Measurements from ENCODE around the gene ERC2.
A peak's percentile ranks its signal among the peaks of the same experiment; 100 is the strongest.
"Not testable (repeated sequence)": the region's sequence is repeated elsewhere in the genome, so short reads cannot be mapped to it uniquely, and the experiment has no call there.

ERC2 gene

GRCh38 chr3:56309465-56309864, 158.8 kb downstream of the ERC2 start:
- DNase-seq (ENCODE audit: low spot score) = no peak

DNA sequence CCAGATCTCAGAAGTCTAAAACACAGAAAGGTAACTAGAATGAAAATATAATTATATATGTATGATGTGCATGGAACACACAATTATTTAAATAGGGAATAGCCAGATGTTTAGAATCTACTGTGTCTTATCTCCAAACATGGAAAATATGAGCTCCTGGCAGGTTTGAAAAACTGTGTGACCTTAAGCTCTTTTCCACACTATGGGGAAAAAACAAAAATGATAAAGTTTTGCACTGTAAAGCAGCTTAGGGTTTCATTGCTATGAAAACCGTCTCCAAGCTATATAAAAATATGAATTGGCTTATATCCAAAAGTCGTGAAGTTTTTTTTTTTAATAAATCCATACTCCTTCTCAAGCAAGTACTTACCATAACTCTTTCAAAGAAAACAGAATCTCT, 159.8 kb downstream of the ERC2 start:
- DNase-seq (ENCODE audit: low spot score) = no peak

DNA sequence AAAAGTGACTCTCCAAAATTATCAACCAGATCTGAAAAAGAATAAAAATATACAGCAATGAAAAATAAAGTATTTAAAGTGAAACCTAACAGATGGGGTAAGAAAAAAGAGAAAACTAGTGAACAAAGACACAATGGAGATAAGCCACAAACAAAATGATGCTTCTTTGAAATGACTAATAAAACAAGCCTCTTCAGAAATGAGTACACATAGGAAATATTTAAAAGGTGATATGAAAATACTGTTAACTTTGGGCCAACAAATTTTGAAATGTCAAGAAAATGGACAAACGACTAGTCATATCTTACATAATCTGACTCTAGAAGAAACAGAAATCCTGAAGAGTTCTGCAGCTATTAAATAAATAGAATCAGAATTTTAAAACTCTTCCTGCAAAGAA, 164.2 kb downstream of the ERC2 start:
- DNase-seq (ENCODE audit: low spot score) = no peak

DNA sequence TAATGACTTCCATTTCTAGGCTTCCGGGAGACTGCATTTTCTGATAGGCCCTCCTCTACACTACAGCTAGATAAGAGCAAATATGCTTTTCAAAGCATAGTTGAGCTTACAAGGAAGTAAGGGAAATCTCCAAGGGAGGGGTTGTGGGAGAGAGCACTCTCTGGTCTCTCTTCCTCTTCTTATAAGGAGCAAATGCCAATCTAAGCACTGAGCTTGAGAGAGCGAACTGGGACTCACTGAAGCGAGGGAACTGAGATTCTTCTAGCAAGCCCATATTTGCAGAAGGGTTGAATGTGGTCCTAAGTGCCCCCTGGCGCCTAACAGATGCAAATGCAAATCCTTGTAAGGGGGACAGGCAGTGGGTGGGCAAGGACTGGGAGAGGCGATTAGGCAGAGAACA, 164.8 kb downstream of the ERC2 start:
- DNase-seq (ENCODE audit: low spot score) = peak; percentile 64

- DNase-seq (ENCODE audit: low spot score) = peak; percentile 26
These were observed 165.8 kb downstream of the ERC2 start for GRCh38 chr3:56302417-56302816.

GRCh38 chr3:56297281-56297840, 170.9 kb downstream of the ERC2 start:
- no peak for DNase-seq (ENCODE audit: low spot score)

- no peak for DNase-seq (ENCODE audit: low spot score)
These were observed 171.9 kb downstream of the ERC2 start for GRCh38 chr3:56296361-56296760.

DNA sequence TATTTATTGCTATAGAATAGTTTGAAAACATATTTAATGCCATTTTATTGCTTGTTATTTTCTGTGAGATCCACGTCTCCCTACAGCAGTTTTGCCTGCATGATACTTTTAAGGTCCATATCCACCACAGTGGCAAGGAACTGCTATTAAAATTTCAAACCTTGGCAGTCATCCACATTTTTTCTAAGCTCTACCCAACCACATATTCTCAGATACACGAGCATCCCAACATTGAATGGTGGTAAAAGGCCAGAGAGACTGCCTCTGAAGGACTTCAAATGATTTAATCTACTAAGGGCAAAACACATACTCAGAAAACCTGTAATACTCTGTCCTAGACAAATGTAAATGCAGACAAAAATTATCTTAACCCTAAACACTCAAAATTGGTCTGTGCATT, 173.1 kb downstream of the ERC2 start:
- DNase-seq (ENCODE audit: low spot score) = no peak

DNA sequence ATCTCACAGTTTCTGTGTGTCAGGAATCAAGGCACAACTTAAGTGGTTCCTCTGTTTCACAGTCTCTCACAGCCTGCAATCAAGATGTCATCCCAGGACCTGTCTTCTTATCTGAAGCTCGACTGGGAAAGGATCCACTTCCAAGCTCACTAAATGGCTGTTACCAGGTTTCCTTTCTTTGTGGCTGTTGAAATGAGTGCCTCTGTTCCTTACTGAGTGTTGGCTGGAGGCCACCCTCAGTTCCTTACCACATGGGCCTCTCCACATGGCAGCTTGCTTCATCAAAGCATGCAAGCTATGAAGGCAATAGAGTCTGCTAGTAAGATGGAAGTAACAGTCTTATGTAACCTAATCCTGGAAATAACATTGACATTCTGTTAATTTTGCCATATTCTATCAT, 174.0 kb downstream of the ERC2 start:
- DNase-seq (ENCODE audit: low spot score) = peak; percentile 37

DNA sequence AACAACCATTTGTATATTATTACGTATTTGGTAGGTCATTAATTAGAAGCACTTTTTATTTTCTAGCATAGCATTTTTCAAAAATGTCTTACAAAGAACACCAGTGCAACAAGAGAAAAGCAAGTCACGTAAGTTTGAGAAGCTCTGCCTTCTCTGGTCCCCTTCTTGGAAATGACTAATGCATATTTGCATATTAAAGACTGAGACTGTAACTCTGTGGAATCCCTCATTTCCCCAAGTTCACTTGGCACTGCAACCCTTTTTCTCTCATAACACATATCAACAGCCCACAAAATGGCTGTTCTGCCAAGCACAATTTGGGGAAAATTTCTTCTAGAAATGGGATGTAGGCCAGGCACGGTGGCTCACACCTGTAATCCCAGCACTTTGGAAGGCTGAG, 176.3 kb downstream of the ERC2 start:
- DNase-seq (ENCODE audit: low spot score) = no peak

GRCh38 chr3:56291244-56291680, 177.0 kb downstream of the ERC2 start:
- no peak for DNase-seq (ENCODE audit: low spot score)

- DNase-seq (ENCODE audit: low spot score) = no peak
These were observed 177.9 kb downstream of the ERC2 start for GRCh38 chr3:56290374-56290773.

DNA sequence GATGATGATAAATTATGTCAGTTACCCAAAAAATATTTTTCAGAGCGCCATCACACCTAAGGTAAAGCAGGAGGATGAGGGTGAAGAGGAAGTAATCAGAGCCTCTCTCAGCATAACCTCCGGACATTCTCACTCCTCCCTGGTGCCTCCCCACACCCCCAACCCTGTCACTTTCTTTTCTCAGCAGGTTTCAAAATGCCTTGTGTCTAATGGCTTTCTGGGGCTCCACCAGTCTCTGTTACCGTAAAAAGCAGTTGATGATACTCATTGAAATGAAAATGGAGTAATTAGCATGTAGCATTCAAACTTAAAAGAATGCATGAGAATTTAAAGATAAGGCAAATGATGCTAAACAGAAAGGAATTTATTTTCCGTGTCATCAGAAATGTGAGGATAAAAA, 180.0 kb downstream of the ERC2 start:
- DNase-seq (ENCODE audit: low spot score) = no peak

- DNase-seq (ENCODE audit: low spot score) = no peak
These were observed 185.9 kb downstream of the ERC2 start for GRCh38 chr3:56282341-56282740.

DNA sequence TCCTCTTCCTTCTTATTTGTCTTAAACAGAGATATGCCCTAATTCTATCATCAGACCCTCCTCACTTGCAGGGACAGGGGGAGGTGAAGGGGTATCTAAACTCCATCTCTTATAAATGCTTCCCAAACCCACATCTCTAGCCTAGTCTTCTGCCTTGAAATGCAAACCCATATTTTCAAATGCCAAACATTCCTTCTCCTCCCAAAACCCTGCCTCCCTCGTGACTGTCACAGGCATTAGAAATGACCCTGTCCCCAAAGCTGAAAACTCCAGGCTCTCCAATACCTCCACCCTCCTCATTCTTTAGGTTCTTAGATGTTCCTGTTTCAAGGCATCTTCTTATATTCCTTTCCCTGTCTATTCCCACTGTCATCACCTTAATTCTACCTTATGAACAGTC, 191.0 kb downstream of the ERC2 start:
- no peak for DNase-seq (ENCODE audit: low spot score)

DNA sequence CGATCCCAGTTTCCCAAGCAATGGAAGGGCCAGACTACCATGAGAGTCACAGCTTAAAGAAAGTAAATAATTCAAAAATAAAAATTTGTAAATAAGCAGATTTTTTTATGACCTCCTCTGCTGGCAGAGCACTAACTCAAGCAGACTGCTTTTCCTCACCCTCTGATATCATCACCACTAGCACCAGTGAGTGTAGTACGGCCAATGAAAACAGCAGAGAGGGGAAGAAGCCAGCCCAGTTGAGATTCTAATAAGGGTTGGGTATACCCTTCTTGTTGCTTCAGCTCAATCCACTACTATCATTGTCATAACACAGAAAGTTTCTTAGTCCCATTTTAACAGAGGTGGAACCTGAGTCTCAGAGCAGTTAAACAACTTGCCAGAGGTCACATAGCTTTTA, 193.1 kb downstream of the ERC2 start:
- no peak for DNase-seq (ENCODE audit: low spot score)

DNA sequence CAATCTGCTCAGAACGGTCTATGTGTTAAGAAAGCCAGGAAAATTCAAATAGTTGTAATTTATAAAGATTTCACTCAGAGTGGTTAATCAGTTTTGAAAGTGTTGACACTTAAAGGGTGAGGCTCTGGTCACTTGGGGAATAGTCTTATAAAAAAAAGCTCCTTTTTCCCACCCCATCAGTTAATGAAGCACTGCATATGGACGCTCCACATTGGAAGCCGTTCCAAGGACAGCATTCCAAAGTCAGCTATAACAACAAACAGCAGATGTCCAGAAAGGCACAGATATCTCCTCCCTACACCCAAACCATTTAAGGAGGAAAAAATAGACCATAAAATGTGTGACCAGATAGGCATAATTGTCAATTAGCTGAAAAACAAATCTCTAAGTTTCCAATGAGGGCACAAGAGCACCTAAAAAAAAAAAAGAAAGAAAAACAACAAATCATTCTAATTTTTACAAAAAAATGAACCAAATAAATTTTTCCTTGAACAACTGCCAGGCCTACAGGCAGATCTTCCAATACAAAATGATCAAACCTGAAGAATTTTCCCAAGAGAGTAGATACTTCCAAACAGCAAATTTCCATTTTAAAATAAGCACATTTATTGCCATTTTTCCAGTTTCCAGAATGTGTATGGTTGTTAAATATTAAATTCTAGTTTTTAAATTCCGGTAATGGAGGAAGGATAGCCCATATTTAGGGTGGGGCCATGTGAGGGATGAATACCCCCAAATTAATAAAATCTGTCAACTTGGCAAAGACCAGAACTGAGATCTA, 198.3 kb downstream of the ERC2 start:
- DNase-seq (ENCODE audit: low spot score) = peak; percentile 87

GRCh38 chr3:56268616-56269383, 199.5 kb downstream of the ERC2 start:
- no peak for DNase-seq (ENCODE audit: low spot score)

GRCh38 chr3:56261852-56262251, 206.4 kb downstream of the ERC2 start:
- not testable (repeated sequence) for DNase-seq (ENCODE audit: low spot score)

DNA sequence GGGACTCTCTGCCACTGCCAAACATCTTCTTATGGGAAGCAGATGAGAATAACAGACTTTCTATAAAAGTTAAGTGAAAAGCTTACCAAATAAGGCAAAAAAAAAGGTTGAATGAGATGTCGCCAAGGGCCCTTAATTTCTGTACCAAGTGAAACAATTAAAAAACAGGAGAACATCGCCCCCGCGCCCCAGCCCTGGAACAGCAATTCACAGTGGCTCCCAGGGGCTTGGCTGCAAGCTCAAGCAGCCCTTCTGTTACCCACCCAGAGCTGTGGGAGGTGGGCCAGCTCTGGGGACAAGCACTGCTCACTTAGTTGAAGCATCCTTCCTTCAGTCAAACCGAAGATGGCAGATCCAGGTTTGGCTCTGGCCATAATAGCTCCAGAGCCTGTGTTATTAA, 208.0 kb downstream of the ERC2 start:
- DNase-seq (ENCODE audit: low spot score) = no peak

DNA sequence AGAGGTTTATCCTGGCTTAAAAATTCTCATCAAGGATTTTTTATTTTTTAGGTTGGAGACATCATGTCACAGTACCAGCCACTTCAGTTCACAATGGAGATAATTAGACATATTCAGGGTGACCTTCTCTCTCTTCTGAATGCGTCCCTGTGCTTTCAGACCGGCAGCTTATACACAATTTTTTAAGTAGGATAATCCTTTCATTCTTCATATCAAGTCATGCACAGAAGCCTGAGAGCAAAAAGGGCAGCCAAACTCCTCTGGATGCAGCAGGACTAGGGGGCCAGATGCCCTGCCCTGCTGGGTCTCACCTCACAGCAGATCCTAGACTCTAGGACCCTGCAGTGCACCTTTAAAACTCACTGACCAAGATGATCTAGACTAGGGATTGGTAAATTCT, 210.4 kb downstream of the ERC2 start:
- no peak for DNase-seq (ENCODE audit: low spot score)

DNA sequence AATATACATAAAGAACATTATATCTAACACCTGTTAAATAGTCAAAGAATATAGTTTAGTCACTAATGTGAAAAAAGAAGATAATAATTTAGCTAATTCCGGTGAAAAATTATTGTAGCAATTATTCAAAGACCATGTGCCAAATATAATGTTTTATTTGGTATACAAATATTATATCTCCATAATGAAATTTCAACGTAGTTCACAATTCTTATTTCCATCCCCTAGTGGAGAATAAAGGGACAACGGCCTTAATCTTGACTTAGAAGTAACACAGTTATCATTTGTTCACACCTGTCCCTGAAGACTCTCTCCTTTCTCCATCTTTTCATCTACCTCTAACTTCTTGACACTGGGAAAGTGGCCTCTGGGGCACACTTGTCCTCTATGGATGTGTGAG, 213.4 kb downstream of the ERC2 start:
- DNase-seq (ENCODE audit: low spot score) = no peak

Measured in cerebellar cortex (tissue), 1 donor.